OCI-LY1 (cell line): Measurements from ENCODE around the gene SLC27A1.

Source experiments
- H2AFZ ChIP-seq: fragments of 200-600 bp; sonication (generic), shearing (Covaris generic); 2 replicates; pipeline ENCODE4 v1.6.0; 2014; ENCODE audit warnings: antibody characterized with exemption, mild to moderate bottlenecking, low read length
- H3F3A ChIP-seq: fragments of 200-600 bp; sonication (generic), shearing (Covaris generic); 2 replicates; pipeline ENCODE4 v1.6.0; 2014; ENCODE audit warnings: mild to moderate bottlenecking, antibody characterized with exemption, low read length, moderate library complexity; ENCODE audit not compliant: insufficient read depth
- H3K27ac ChIP-seq: fragments of 200-600 bp; sonication (generic); 2 replicates; pipeline ENCODE4 v1.5.1; 2014; ENCODE audit warnings: low read length, mixed run types, mild to moderate bottlenecking, low read depth; ENCODE audit not compliant: poor library complexity, severe bottlenecking
- H3K27me3 ChIP-seq: fragments of 200-600 bp; sonication (generic); 2 replicates; pipeline ENCODE4 v1.6.0; 2014; ENCODE audit warnings: antibody characterized with exemption, mild to moderate bottlenecking, low read length, moderate library complexity; ENCODE audit not compliant: insufficient read depth
- H3K36me3 ChIP-seq: fragments of 200-600 bp; sonication (generic); 2 replicates; pipeline ENCODE4 v1.6.1; 2014; ENCODE audit warnings: mild to moderate bottlenecking, antibody characterized with exemption, low read length, moderate library complexity, mixed read lengths; ENCODE audit not compliant: insufficient read depth
- H3K4me1 ChIP-seq: fragments of 200-600 bp; sonication (generic); 2 replicates; pipeline ENCODE4 v1.5.1; 2014; ENCODE audit warnings: mild to moderate bottlenecking, low read length, moderate library complexity; ENCODE audit not compliant: insufficient read depth, severe bottlenecking
- H3K4me2 ChIP-seq: fragments of 200-600 bp; sonication (generic), shearing (Covaris generic); 2 replicates; pipeline ENCODE4 v1.6.1; 2014; ENCODE audit warnings: low read length
- H3K4me3 ChIP-seq: fragments of 200-600 bp; sonication (generic); 2 replicates; pipeline ENCODE4 v1.5.1; 2014; ENCODE audit warnings: low read length, low read depth, mild to moderate bottlenecking, mixed read lengths; ENCODE audit not compliant: poor library complexity, severe bottlenecking
- H3K79me2 ChIP-seq: fragments of 200-600 bp; shearing (Covaris generic); 2 replicates; pipeline ENCODE4 v1.6.1; 2016; ENCODE audit warnings: mixed run types, low read length, mixed read lengths; ENCODE audit not compliant: insufficient read depth
- H3K9ac ChIP-seq: fragments of 200-600 bp; sonication (generic), shearing (Covaris generic); 2 replicates; pipeline ENCODE4 v1.6.1; 2014; ENCODE audit warnings: mild to moderate bottlenecking, low read length, mixed read lengths
- H3K9me2 ChIP-seq: fragments of 200-600 bp; sonication (generic), shearing (Covaris generic); 2 replicates; pipeline ENCODE4 v1.6.1; 2014; ENCODE audit warnings: low read depth, mild to moderate bottlenecking, low read length, mixed read lengths
- H3K9me3 ChIP-seq: fragments of 200-600 bp; shearing (Covaris generic); 2 replicates; pipeline ENCODE4 v1.6.1; 2014; ENCODE audit warnings: low read length, mixed read lengths
- H4K20me1 ChIP-seq: fragments of 200-600 bp; sonication (generic), shearing (Covaris generic); 2 replicates; pipeline ENCODE4 v1.6.0; 2016; ENCODE audit warnings: mild to moderate bottlenecking, low read length; ENCODE audit not compliant: insufficient read depth
- EZH2 ChIP-seq: fragments of 200-600 bp; sonication (generic), shearing (Covaris generic); IDR thresholded peaks from 2 replicates; pipeline ENCODE4 v1.8.0; 2017; ENCODE audit warnings: borderline replicate concordance, mixed run types, mild to moderate bottlenecking, antibody characterized with exemption, low read length, moderate library complexity, mixed read lengths
- TF ChIP-seq, protein P1 (sequence below): fragments of 200-600 bp; sonication (generic), shearing (Covaris generic); IDR thresholded peaks from 2 replicates; pipeline ENCODE4 v1.5.1; 2017; ENCODE audit warnings: mild to moderate bottlenecking, antibody characterized with exemption, low read length, moderate library complexity, mixed read lengths

The SLC27A1 gene

DNA sequence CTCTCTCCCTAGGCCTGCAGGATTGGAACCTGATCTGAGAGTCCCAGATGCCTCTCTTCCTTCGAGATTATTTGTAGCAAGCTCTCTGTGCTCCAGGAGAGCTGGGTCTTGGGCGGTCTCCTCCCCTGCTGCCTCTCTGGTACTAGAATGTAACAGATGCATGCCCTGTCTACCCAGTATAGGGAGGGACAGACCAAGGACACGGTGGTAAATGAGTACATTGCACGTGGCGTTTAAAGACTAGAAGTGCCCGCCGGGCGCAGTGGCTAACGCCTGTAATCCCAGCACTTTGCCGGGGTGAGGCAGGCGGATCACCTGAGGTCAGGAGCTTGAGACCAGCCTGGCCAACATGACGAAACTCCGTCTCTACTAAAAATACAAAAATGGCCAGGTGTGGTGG lies 11.7 kb downstream of the SLC27A1 start:
- Histone ChIP-seq H3K4me1 (no peaks in the 10 kb centered on the region), H3K9ac (no peak overlapping the region), H3K27ac (no peak overlapping the region), H2AFZ (no peak overlapping the region), H3K4me2 (no peak overlapping the region), H4K20me1 (no peaks in the 10 kb centered on the region), H3K9me2 (no peaks in the 10 kb centered on the region), H3K36me3 (no peaks in the 10 kb centered on the region), H3F3A (no peaks in the 10 kb centered on the region), H3K4me3 (no peak overlapping the region), H3K79me2 (no peaks in the 10 kb centered on the region), H3K27me3 (0 out of 2 replicates have a peak, but pooled peaks cover 4% of the 10 kb centered on the region), H3K9me3 (no peaks in the 10 kb centered on the region)
- TF ChIP-seq, protein P1, sequence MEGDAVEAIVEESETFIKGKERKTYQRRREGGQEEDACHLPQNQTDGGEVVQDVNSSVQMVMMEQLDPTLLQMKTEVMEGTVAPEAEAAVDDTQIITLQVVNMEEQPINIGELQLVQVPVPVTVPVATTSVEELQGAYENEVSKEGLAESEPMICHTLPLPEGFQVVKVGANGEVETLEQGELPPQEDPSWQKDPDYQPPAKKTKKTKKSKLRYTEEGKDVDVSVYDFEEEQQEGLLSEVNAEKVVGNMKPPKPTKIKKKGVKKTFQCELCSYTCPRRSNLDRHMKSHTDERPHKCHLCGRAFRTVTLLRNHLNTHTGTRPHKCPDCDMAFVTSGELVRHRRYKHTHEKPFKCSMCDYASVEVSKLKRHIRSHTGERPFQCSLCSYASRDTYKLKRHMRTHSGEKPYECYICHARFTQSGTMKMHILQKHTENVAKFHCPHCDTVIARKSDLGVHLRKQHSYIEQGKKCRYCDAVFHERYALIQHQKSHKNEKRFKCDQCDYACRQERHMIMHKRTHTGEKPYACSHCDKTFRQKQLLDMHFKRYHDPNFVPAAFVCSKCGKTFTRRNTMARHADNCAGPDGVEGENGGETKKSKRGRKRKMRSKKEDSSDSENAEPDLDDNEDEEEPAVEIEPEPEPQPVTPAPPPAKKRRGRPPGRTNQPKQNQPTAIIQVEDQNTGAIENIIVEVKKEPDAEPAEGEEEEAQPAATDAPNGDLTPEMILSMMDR, result no peak
- TF ChIP-seq EZH2, result no peak

DNA sequence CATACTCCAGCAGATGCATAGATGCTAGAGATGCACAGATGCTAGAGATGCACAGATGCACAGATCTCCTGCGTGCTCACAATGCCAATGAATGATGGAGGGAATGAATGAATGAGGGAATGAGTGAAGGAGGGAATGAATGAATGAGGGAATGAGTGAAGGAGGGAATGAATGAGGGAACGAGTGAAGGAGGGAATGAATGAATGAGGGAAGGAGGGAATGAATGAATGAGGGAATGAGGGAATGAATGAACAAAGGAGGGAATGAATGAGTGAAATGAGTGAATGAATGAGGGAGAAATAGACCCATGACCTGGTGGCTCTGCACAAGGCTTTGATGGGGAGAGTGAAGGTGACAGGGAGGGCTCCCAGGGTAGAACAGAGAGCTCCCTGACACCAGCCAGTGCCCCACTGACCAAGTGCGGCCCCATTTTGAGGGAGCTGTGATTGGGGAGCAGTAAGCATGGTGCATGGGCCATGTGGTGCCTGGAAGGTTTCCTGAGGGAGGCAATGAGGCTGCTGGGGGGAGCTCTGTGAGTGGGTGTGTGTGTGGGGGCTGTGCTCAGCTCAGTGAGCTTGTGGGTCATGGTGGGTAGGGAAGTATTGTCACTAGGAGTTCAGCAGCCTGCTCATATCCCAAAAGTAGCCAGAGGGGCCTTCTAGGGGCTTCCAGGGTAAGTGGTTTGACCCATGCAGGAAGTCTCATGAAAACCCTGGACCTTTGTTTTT lies 12.7 kb downstream of the SLC27A1 start:
- Histone ChIP-seq H3K79me2 (no peaks in the 10 kb centered on the region), H3K4me3 (no peak overlapping the region), H4K20me1 (no peaks in the 10 kb centered on the region), H3K9me2 (no peaks in the 10 kb centered on the region), H2AFZ (no peak overlapping the region), H3K27me3 (0 out of 2 replicates have a peak, but pooled peaks cover 4% of the 10 kb centered on the region), H3F3A (no peaks in the 10 kb centered on the region), H3K36me3 (no peaks in the 10 kb centered on the region), H3K4me2 (no peak overlapping the region), H3K4me1 (peaks cover 2% of the 10 kb centered on the region), H3K9ac (no peak overlapping the region), H3K27ac (no peak overlapping the region), H3K9me3 (no peaks in the 10 kb centered on the region)
- TF ChIP-seq, protein P1, result no peak
- no peak for TF ChIP-seq EZH2

DNA sequence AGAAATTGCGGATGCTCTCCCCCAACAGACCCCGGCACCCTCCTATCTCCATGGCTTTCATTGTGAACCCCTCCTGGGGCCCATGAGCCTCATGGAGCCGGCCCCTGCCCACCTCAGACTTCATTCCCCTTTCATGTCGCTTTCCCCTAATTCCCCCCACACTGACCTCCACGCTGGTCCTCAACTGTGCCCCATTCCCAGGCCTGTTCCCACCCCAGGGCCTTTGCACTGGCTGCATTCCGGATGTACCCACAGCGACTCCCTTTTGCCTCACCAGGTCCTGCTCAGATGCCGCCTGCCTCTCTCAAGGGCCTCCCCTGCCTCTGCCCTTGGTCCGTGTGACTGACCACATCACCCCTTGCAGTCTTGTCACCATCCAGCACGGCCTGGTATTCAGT lies 13.3 kb downstream of the SLC27A1 start:
- Histone ChIP-seq H3K9me3 (no peaks in the 10 kb centered on the region), H3K27ac (no peak overlapping the region), H3K4me3 (no peak overlapping the region), H2AFZ (no peak overlapping the region), H4K20me1 (no peaks in the 10 kb centered on the region), H3F3A (no peaks in the 10 kb centered on the region), H3K9me2 (no peaks in the 10 kb centered on the region), H3K79me2 (no peaks in the 10 kb centered on the region), H3K4me2 (no peak overlapping the region), H3K27me3 (0 out of 2 replicates have a peak, but pooled peaks cover 4% of the 10 kb centered on the region), H3K4me1 (peaks cover 8% of the 10 kb centered on the region), H3K36me3 (no peaks in the 10 kb centered on the region), H3K9ac (no peak overlapping the region)
- TF ChIP-seq, protein P1, result no peak
- TF ChIP-seq EZH2, result no peak
